ENCODE results near the gene GGCX. TPM values are rescaled to one million over a fixed set of nuclear protein-coding genes. Genes with fewer than 3 reads are reported as not detected.

The GGCX gene
- total RNA-seq, 4 donors from 2014 or later: 18.3 to 33.1 (median 28.2) TPM

GRCh38 chr2:85522090-85522647 lies 39.1 kb downstream of the GGCX start:
- Histone ChIP-seq H3K27me3 (no peaks in the 10 kb centered on the region), H3K27ac (no peak overlapping the region), H3K9me3 (no peaks in the 10 kb centered on the region), H3K4me3 (no peak overlapping the region), H3K36me3 (no peaks in the 10 kb centered on the region), H3K4me1 (no peaks in the 10 kb centered on the region)
- in situ Hi-C loops (cut with MboI; ENCODE audit: low sequenced_read_pairs in 4 of 4): no loop called here
- ATAC-seq (no peak), DNase-seq (no peak)
- TF ChIP-seq, protein P1, sequence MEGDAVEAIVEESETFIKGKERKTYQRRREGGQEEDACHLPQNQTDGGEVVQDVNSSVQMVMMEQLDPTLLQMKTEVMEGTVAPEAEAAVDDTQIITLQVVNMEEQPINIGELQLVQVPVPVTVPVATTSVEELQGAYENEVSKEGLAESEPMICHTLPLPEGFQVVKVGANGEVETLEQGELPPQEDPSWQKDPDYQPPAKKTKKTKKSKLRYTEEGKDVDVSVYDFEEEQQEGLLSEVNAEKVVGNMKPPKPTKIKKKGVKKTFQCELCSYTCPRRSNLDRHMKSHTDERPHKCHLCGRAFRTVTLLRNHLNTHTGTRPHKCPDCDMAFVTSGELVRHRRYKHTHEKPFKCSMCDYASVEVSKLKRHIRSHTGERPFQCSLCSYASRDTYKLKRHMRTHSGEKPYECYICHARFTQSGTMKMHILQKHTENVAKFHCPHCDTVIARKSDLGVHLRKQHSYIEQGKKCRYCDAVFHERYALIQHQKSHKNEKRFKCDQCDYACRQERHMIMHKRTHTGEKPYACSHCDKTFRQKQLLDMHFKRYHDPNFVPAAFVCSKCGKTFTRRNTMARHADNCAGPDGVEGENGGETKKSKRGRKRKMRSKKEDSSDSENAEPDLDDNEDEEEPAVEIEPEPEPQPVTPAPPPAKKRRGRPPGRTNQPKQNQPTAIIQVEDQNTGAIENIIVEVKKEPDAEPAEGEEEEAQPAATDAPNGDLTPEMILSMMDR (IDR thresholded peaks at IDR 0.05 in 4 of 5, conservative IDR thresholded peaks at IDR 0.05 in 1 of 5): no peak
- no peak for TF ChIP-seq POLR2A (IDR thresholded peaks at IDR 0.05)
- intact Hi-C loops (cut with DNase I; ENCODE audit: low total_unique reads): no loop called here

GRCh38 chr2:85516653-85517389 lies 44.5 kb downstream of the GGCX start:
- ATAC-seq (no peak), DNase-seq (no peak)
- Histone ChIP-seq H3K27me3 (no peaks in the 10 kb centered on the region), H3K9me3 (no peaks in the 10 kb centered on the region), H3K36me3 (no peaks in the 10 kb centered on the region), H3K4me1 (no peaks in the 10 kb centered on the region), H3K27ac (no peak overlapping the region), H3K4me3 (no peak overlapping the region)
- intact Hi-C loops (cut with DNase I; ENCODE audit: low total_unique reads): no loop called here
- TF ChIP-seq, protein P1 (IDR thresholded peaks at IDR 0.05 in 4 of 5, conservative IDR thresholded peaks at IDR 0.05 in 1 of 5): no peak
- no peak for TF ChIP-seq POLR2A (IDR thresholded peaks at IDR 0.05)
- in situ Hi-C loops (cut with MboI; ENCODE audit: low sequenced_read_pairs in 4 of 4): no loop called here

GRCh38 chr2:85514323-85514722 lies 47.0 kb downstream of the GGCX start:
- DNase-seq (no peak), ATAC-seq (no peak)
- H3K4me3 ChIP-seq: no peak overlapping the region
- peaks cover 4 to 7% of the 10 kb centered on the region in 2 donors for H3K4me1 ChIP-seq
- no peaks in the 10 kb centered on the region for H3K27me3 ChIP-seq
- TF ChIP-seq, protein P1 (IDR thresholded peaks at IDR 0.05 in 4 of 5, conservative IDR thresholded peaks at IDR 0.05 in 1 of 5): no peak
- no peak for TF ChIP-seq POLR2A (IDR thresholded peaks at IDR 0.05)
- H3K9me3 ChIP-seq: no peaks in the 10 kb centered on the region
- in situ Hi-C loops (cut with MboI; ENCODE audit: low sequenced_read_pairs in 4 of 4) (no loop called here), intact Hi-C loops (cut with DNase I; ENCODE audit: low total_unique reads) (no loop called here)
- H3K27ac ChIP-seq: no peak overlapping the region
- H3K36me3 ChIP-seq: no peaks in the 10 kb centered on the region

GRCh38 chr2:85511008-85511811 lies 50.1 kb downstream of the GGCX start:
- no peaks in the 10 kb centered on the region for H3K36me3 ChIP-seq
- H3K4me1 ChIP-seq: peaks cover 4 to 9% of the 10 kb centered on the region in 2 donors
- H3K27ac ChIP-seq: peak overlapping the region; percentile 34 to 65 (median 54)
- DNase-seq: no peak
- no peak for TF ChIP-seq POLR2A (IDR thresholded peaks at IDR 0.05)
- TF ChIP-seq, protein P1 (IDR thresholded peaks at IDR 0.05 in 4 of 5, conservative IDR thresholded peaks at IDR 0.05 in 1 of 5): no peak
- no peaks in the 10 kb centered on the region for H3K9me3 ChIP-seq
- in situ Hi-C loops (cut with MboI; ENCODE audit: low sequenced_read_pairs in 4 of 4): no loop called here
- H3K27me3 ChIP-seq: no peaks in the 10 kb centered on the region
- H3K4me3 ChIP-seq: no peak overlapping the region
- ATAC-seq: peak in 1 of 2 donors; percentile 41
- intact Hi-C loops (cut with DNase I; ENCODE audit: low total_unique reads): no loop called here

Measured in gastrocnemius medialis (tissue), 4 donors.